HepG2 (cell line): ENCODE data around the gene UBQLN2. TPM values are rescaled to one million over a fixed set of nuclear protein-coding genes. Genes with fewer than 3 reads are reported as not detected.
"Not testable (repeated sequence)": the region's sequence is repeated elsewhere in the genome, so short reads cannot be mapped to it uniquely, and the experiment has no call there.

ENCODE experiments used
- ATAC-seq: fragments of 200-7000 bp; cut with Tn5 transposase; 3 replicates; pipeline ENCODE4 v1.9.1; 2020; ENCODE audit warnings: mild to moderate bottlenecking, moderate library complexity
- BruUV-seq: library from RNA; stranded (reverse); fragments of 400-500 nt; replicated peaks from 2 replicates; lab custom pipeline; 2021; lab: Mats Ljungman, UMichigan
- CTCF ChIA-PET: fragments of 300-600 bp; formaldehyde crosslinking; extraction: SDS; loops from one replicate; lab custom pipeline; 2021; ENCODE audit warnings: low total read pairs, inconsistent platforms, low intra/inter-chr PET ratio; lab: Yijun Ruan, JAX
- POLR2A ChIA-PET: fragments of 350-600 bp; sonication (Branson Sonifier 250); formaldehyde crosslinking; loops from one replicate; lab custom pipeline; 2020; ENCODE audit warnings: antibody characterized with exemption, inconsistent platforms; lab: Yijun Ruan, JAX
- DNase-seq: peaks from one replicate; pipeline ENCODE4 v3.0.0-alpha.2; 2015; ENCODE audit warnings: low spot score
- FAIRE-seq: peaks from 3 replicates; lab custom pipeline; 2011; peaks lifted over from hg19 to GRCh38; lab: Jason Lieb, UNC
- H2AFZ ChIP-seq: one replicate; pipeline ENCODE4 v1.6.1; 2011; ENCODE audit warnings: low read length, inconsistent platforms
- H3K27ac ChIP-seq: fragments of 300-600 bp; 3 replicates; pipeline ENCODE4 v1.8.0; 2011; ENCODE audit warnings: mixed run types, mild to moderate bottlenecking, mixed read lengths, low read length, inconsistent platforms; ENCODE audit not compliant: insufficient read depth; ENCODE audit errors: extremely low read length
- H3K27me3 ChIP-seq, 2 experiments: fragments of 200-600 bp in 1 of 2; 2 replicates in 1 of 2; 3 replicates in 1 of 2; pipeline versions ENCODE4 v1.6.0 to v1.8.0; 2011; ENCODE audit warnings: low read length in 2 of 2, mild to moderate bottlenecking in 2 of 2, moderate library complexity in 2 of 2, inconsistent platforms in 1 of 2; ENCODE audit not compliant: insufficient read depth in 2 of 2, control insufficient read depth in 1 of 2
- H3K36me3 ChIP-seq, 2 experiments: fragments of 200-600 bp in 1 of 2; replicated peaks in 1 of 2; 2 replicates in 1 of 2; 3 replicates in 1 of 2; pipeline versions ENCODE4 v1.5.1 to v1.8.0; 2011; ENCODE audit warnings: low read length in 2 of 2, inconsistent platforms in 1 of 2; ENCODE audit not compliant: insufficient read depth in 2 of 2, control insufficient read depth in 1 of 2
- H3K4me1 ChIP-seq: 2 replicates; pipeline ENCODE4 v1.5.1; 2012; ENCODE audit warnings: low read length, inconsistent platforms; ENCODE audit not compliant: insufficient read depth
- H3K4me2 ChIP-seq: 2 replicates; pipeline ENCODE4 v1.6.0; 2011; ENCODE audit warnings: low read depth, low read length, inconsistent platforms
- H3K4me3 ChIP-seq, 3 experiments: fragments of 200-600 bp in 1 of 3; sonication (generic), shearing (Covaris generic) in 1 of 3; replicated peaks in 1 of 3; 2 replicates each; pipeline ENCODE4 v1.5.1; 2011 to 2016; ENCODE audit warnings: low read length in 3 of 3, inconsistent platforms in 2 of 3, low read depth in 2 of 3, mild to moderate bottlenecking in 2 of 3, control low read depth in 1 of 3, mixed read lengths in 1 of 3; ENCODE audit not compliant: insufficient read depth in 1 of 3
- H3K79me2 ChIP-seq: one replicate; pipeline ENCODE4 v1.6.1; 2011; ENCODE audit warnings: low read length, inconsistent platforms; ENCODE audit not compliant: insufficient read depth
- H3K9ac ChIP-seq: 2 replicates; pipeline ENCODE4 v1.6.0; 2011; ENCODE audit warnings: mild to moderate bottlenecking, low read depth, low read length, inconsistent platforms; ENCODE audit not compliant: insufficient read depth
- H3K9me3 ChIP-seq: 2 replicates; pipeline ENCODE4 v1.5.1; 2012; ENCODE audit warnings: mild to moderate bottlenecking, low read length
- H4K20me1 ChIP-seq: 2 replicates; pipeline ENCODE4 v1.6.0; 2011; ENCODE audit warnings: inconsistent platforms, mild to moderate bottlenecking, low read length, moderate library complexity; ENCODE audit not compliant: insufficient read depth
- HOXD1 ChIP-seq: sonication (generic); formaldehyde crosslinking; IDR thresholded peaks from 2 replicates; pipeline ENCODE4 v1.5.0; 2020; ENCODE audit warnings: missing genetic modification reagents
- JDP2 ChIP-seq: sonication (generic); formaldehyde crosslinking; IDR thresholded peaks from 2 replicates; pipeline ENCODE4 v1.8.1; 2022; ENCODE audit warnings: missing genetic modification reagents, borderline replicate concordance
- NFYB ChIP-seq: sonication (generic); formaldehyde crosslinking; IDR thresholded peaks from 2 replicates; pipeline ENCODE4 v1.4.0; 2020; ENCODE audit warnings: missing genetic modification reagents
- NR3C1 ChIP-seq: sonication (generic); formaldehyde crosslinking; IDR thresholded peaks from 2 replicates; pipeline ENCODE4 v1.4.0; 2020; ENCODE audit warnings: missing genetic modification reagents
- RAD21 ChIP-seq: fragments of 450-650 bp; formaldehyde crosslinking; IDR thresholded peaks from 2 replicates; pipeline ENCODE4 v1.5.0; 2020; ENCODE audit warnings: mild to moderate bottlenecking
- RCOR2 ChIP-seq: IDR thresholded peaks from 2 replicates; pipeline ENCODE4 v1.6.1; 2016; ENCODE audit warnings: missing biosample characterization, missing genetic modification reagents
- RELA ChIP-seq: sonication (generic); formaldehyde crosslinking; IDR thresholded peaks from 2 replicates; pipeline ENCODE4 v1.4.0; 2020; ENCODE audit warnings: missing genetic modification reagents
- RFXAP ChIP-seq: sonication (generic); formaldehyde crosslinking; IDR thresholded peaks from 2 replicates; pipeline ENCODE4 v1.4.0; 2020; ENCODE audit warnings: missing genetic modification reagents, borderline replicate concordance
- SMAD3 ChIP-seq: sonication (generic); formaldehyde crosslinking; IDR thresholded peaks from 2 replicates; pipeline ENCODE4 v1.4.0; 2020; ENCODE audit warnings: missing genetic modification reagents
- SP140L ChIP-seq: sonication (generic); formaldehyde crosslinking; IDR thresholded peaks from 2 replicates; pipeline ENCODE4 v1.4.0; 2020; ENCODE audit warnings: missing genetic modification reagents, borderline replicate concordance
- WGBS: methylation state at CpG from one replicate; pipeline ENCODE4 v1.1.6; 2017; ENCODE audit warnings: low lambda C conversion rate; 5-methylcytosine and 5-hydroxymethylcytosine counted together
- in situ Hi-C: cut with HindIII; loops from 2 replicates; pipeline ENCODE4 v1.10.0; 2017; ENCODE audit warnings: low pct_unique_long_range_greater_than_20kb; ENCODE audit not compliant: extremely low pct_ligation_motif_present
- intact Hi-C: fragments of 100-400 bp; cut with micrococcal nuclease; formaldehyde crosslinking; loops from one replicate; pipeline ENCODE4 v1.10.0; 2022; ENCODE audit not compliant: unreplicated experiment
- polyA plus RNA-seq, 8 experiments: library from polyadenylated mRNA; depleted of rRNA in 3 of 8; stranded (reverse) in 7 of 8; unstranded in 1 of 8; fragments of >200 nt; fragmentation: Illumina TruSeq in 4 of 8; extraction: Trizol in 4 of 8; gene quantifications; 2 replicates each; pipeline versions ENCODE4 v1.2.1 to v1.2.3, GENCODE V29; 2011 to 2016; ENCODE audit warnings: low read depth in 4 of 8, missing spikeins in 1 of 8, mixed read lengths in 1 of 8; ENCODE audit not compliant: insufficient read depth in 1 of 8
- total RNA-seq, 5 experiments: library from RNA; depleted of rRNA; stranded (reverse); fragments of >200 nt; fragmentation: Illumina TruSeq; extraction: Trizol; gene quantifications; 2 replicates each; pipeline ENCODE4 v1.2.3, GENCODE V29; 2016; ENCODE audit warnings: low read depth in 1 of 5
- TF ChIP-seq, protein P1 (sequence below): sonication (generic); formaldehyde crosslinking; IDR thresholded peaks from 2 replicates; pipeline ENCODE4 v1.5.1; 2020; ENCODE audit warnings: missing genetic modification reagents, mild to moderate bottlenecking, borderline replicate concordance
- TF ChIP-seq, protein P2 (sequence below): sonication (generic); formaldehyde crosslinking; IDR thresholded peaks from 2 replicates; pipeline ENCODE4 v1.4.0; 2020; ENCODE audit warnings: missing genetic modification reagents
- TF ChIP-seq, protein P3 (sequence below): sonication (generic); formaldehyde crosslinking; IDR thresholded peaks from 2 replicates; pipeline ENCODE4 v1.4.0; 2020; ENCODE audit warnings: missing genetic modification reagents

UBQLN2 gene
- total and polyA plus RNA-seq, 2 of the 13 experiments (the other 11 are each of a cell fraction or from before 2014, with no cell fraction given) = 4.1 to 7.2 TPM

DNA sequence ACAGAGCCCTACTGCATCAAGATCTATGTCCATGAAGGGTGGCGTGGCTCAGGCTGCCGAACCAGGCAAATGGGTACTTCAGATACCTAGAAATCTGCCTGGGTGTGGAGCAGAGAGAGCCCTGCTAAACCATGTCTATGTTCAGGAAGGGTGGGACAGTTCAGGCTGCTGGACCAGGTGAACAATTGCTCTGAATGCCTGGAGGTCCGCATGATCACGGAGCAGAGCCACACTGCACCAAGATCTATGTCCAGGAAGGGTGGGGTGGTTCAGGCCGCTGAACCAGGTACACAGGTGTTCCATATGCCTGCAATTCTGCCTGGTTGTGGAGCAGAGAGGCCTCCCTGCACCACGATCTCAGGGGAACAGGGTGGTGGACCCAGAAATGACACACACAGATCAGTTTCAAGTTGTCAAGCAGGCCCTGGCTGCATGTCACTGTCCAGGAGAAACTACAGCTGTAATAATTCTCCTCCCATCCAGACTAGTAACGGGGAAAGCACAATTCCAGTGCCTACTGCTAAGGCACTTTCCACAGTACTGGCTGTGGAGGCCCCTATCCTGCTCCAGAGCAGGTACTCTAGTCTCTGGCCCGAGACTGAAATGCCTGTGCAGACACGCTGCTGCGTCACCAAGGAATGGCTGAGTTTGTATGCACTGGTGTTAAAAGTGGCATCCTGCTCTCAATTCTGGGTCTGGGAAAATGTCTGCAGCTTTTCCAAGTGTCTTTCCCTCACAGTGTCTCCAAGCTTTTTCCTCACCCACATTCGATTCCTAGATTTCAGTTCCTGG lies 25.2 kb downstream of the UBQLN2 start (continued):
- no peak for TF ChIP-seq RCOR2 (CRISPR knock-in tag)
- TF ChIP-seq, protein P1, sequence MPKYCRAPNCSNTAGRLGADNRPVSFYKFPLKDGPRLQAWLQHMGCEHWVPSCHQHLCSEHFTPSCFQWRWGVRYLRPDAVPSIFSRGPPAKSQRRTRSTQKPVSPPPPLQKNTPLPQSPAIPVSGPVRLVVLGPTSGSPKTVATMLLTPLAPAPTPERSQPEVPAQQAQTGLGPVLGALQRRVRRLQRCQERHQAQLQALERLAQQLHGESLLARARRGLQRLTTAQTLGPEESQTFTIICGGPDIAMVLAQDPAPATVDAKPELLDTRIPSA (CRISPR knock-in tag) = no peak
- TF ChIP-seq SMAD3 (CRISPR knock-in tag) = no peak
- TF ChIP-seq RAD21 = no peak
- TF ChIP-seq JDP2 (CRISPR knock-in tag) = no peak

DNA sequence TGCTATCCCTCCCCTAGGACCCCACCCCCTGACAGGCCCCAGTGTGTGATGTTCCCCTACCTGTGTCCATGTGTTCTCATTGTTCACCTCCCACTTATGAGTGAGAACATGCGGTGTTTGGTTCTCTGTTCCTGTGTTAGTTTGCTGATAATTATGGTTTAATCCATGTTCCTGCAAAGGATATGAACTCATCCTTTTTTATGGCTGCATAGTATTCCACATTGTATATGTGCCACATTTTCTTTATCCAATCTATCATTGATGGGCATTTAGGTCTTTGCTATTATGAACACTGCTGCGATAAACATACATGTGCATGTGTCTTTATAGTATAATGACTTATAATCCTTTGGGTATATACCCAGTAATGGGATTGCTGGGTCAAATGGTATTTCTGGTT lies 28.4 kb downstream of the UBQLN2 start:
- BruUV-seq, CTCF ChIA-PET, ATAC-seq, DNase-seq, H4K20me1 ChIP-seq, H3K36me3 ChIP-seq, H3K27ac ChIP-seq, POLR2A ChIA-PET, H3K79me2 ChIP-seq, H3K9ac ChIP-seq, intact Hi-C loops, H3K9me3 ChIP-seq, H3K4me2 ChIP-seq, H3K27me3 ChIP-seq, H2AFZ ChIP-seq, H3K4me3 ChIP-seq, FAIRE-seq, in situ Hi-C loops: not testable (repeated sequence)
- WGBS = 100% methylated on average over 2 of the region's 2 CpGs
- peaks cover 15% of the 10 kb centered on the region; the same call in 1 of the 2 replicates for H3K4me1 ChIP-seq

DNA sequence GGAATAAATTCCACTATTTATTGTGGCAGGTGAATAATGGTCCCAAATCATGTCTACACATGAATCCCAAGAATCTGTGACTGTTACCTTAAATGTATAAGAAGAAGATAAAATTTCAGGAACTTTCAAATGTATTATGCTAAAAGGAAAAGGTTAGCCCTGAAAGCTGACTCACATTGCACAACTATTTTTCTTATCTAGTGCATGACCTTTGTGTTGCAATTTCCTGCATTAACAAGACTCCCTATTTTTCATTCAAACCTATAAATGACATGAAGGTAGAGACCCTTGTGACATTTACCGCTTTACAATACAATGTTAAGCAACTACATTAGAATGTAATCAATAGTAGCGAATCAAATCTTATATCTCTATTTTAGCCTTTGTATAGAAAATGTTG lies 36.7 kb downstream of the UBQLN2 start:
- Histone ChIP-seq H3K4me3 (no peak overlapping the region), H3K4me2 (no peak overlapping the region), H3K4me1 (peaks cover 27% of the 10 kb centered on the region), H3K9ac (no peak overlapping the region), H3K9me3 (no peaks in the 10 kb centered on the region), H4K20me1 (no peaks in the 10 kb centered on the region), H3K36me3 (no peaks in the 10 kb centered on the region), H2AFZ (no peak overlapping the region), H3K27ac (no peak overlapping the region), H3K27me3 (no peaks in the 10 kb centered on the region), H3K79me2 (no peaks in the 10 kb centered on the region)
- 83% methylated on average over 2 of the region's 2 CpGs for WGBS
- peak; percentile 12 for DNase-seq
- ChIA-PET CTCF (no interaction called here), POLR2A (no interaction called here)
- in situ Hi-C loops = no loop called here
- intact Hi-C loops = no loop called here
- no TSS peak for BruUV-seq
- no peak for ATAC-seq
- peak; percentile 47 for FAIRE-seq
- TF ChIP-seq, protein P2, sequence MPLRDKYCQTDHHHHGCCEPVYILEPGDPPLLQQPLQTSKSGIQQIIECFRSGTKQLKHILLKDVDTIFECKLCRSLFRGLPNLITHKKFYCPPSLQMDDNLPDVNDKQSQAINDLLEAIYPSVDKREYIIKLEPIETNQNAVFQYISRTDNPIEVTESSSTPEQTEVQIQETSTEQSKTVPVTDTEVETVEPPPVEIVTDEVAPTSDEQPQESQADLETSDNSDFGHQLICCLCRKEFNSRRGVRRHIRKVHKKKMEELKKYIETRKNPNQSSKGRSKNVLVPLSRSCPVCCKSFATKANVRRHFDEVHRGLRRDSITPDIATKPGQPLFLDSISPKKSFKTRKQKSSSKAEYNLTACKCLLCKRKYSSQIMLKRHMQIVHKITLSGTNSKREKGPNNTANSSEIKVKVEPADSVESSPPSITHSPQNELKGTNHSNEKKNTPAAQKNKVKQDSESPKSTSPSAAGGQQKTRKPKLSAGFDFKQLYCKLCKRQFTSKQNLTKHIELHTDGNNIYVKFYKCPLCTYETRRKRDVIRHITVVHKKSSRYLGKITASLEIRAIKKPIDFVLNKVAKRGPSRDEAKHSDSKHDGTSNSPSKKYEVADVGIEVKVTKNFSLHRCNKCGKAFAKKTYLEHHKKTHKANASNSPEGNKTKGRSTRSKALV (CRISPR knock-in tag) = no peak
- TF ChIP-seq RELA (CRISPR knock-in tag) (no peak), SP140L (no peak), NR3C1 (CRISPR knock-in tag) (no peak), RFXAP (no peak), NFYB (no peak), HOXD1 (CRISPR knock-in tag) (no peak)
- TF ChIP-seq, protein P3, sequence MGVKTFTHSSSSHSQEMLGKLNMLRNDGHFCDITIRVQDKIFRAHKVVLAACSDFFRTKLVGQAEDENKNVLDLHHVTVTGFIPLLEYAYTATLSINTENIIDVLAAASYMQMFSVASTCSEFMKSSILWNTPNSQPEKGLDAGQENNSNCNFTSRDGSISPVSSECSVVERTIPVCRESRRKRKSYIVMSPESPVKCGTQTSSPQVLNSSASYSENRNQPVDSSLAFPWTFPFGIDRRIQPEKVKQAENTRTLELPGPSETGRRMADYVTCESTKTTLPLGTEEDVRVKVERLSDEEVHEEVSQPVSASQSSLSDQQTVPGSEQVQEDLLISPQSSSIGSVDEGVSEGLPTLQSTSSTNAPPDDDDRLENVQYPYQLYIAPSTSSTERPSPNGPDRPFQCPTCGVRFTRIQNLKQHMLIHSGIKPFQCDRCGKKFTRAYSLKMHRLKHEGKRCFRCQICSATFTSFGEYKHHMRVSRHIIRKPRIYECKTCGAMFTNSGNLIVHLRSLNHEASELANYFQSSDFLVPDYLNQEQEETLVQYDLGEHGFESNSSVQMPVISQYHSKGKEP (CRISPR knock-in tag) = no peak
